Glomerular visceral epithelial cell (primary cell): ENCODE measurements around the gene SEPTIN8.
A peak's percentile ranks its signal among the peaks of the same experiment; 100 is the strongest.

Experiments
- DNase-seq: peaks from one replicate; pipeline ENCODE4 v3.0.0-alpha.2; 2016; ENCODE audit errors: extremely low spot score

Gene SEPTIN8

GRCh38 chr5:132748522-132749000, 28.5 kb downstream of the SEPTIN8 start:
- DNase-seq: no peak

- no peak for DNase-seq
Measured at GRCh38 chr5:132747616-132748440, 29.2 kb downstream of the SEPTIN8 start.

- DNase-seq: peak; percentile 47
Measured at GRCh38 chr5:132746954-132747615, 30.0 kb downstream of the SEPTIN8 start, which contains the start of gene CCNI2. Gene CCNI2 (plus strand): TSS chr5:132747426. CDS start chr5:132747496, 70 bp downstream.

GRCh38 chr5:132746592-132746953, 30.5 kb downstream of the SEPTIN8 start:
- no peak for DNase-seq

GRCh38 chr5:132744659-132745058, 32.4 kb downstream of the SEPTIN8 start:
- no peak for DNase-seq

- DNase-seq: no peak
Measured at GRCh38 chr5:132742626-132743025, 34.4 kb downstream of the SEPTIN8 start.

- DNase-seq: no peak
Measured at GRCh38 chr5:132742158-132742557, 34.9 kb downstream of the SEPTIN8 start.

- no peak for DNase-seq
Measured at GRCh38 chr5:132739232-132739631, 37.8 kb downstream of the SEPTIN8 start.

- DNase-seq: no peak
Measured at GRCh38 chr5:132737982-132738681, 38.9 kb downstream of the SEPTIN8 start.

GRCh38 chr5:132736853-132737833, 39.9 kb downstream of the SEPTIN8 start, which contains the start of gene KIF3A:
Gene KIF3A (minus strand): TSS chr5:132737546. CDS start chr5:132737419, 127 bp downstream.
- peak; percentile 99 for DNase-seq

GRCh38 chr5:132734687-132735086, 42.4 kb downstream of the SEPTIN8 start:
- no peak for DNase-seq

- no peak for DNase-seq
Measured at GRCh38 chr5:132733499-132734148, 43.4 kb downstream of the SEPTIN8 start.

GRCh38 chr5:132729896-132730295, 47.1 kb downstream of the SEPTIN8 start:
- no peak for DNase-seq

- no peak for DNase-seq
Measured at GRCh38 chr5:132725745-132726144, 51.3 kb downstream of the SEPTIN8 start.

GRCh38 chr5:132718544-132719312, 58.3 kb downstream of the SEPTIN8 start:
- no peak for DNase-seq

- no peak for DNase-seq
Measured at GRCh38 chr5:132714456-132715307, 62.4 kb downstream of the SEPTIN8 start.

- DNase-seq: no peak
Measured at GRCh38 chr5:132708645-132709044, 68.4 kb downstream of the SEPTIN8 start.

GRCh38 chr5:132704875-132705274, 72.2 kb downstream of the SEPTIN8 start:
- peak; percentile 8 for DNase-seq
